Adipocyte (in vitro differentiated cells): ENCODE data around the gene RUNX2.

Experiments used
- DNase-seq: peaks from one replicate; pipeline ENCODE4 v3.0.0-alpha.2; 2015; ENCODE audit warnings: low read depth
- H3K27me3 ChIP-seq: replicated peaks from 2 replicates; pipeline ENCODE4 v1.7.0; 2013; ENCODE audit warnings: mild to moderate bottlenecking, low read length, moderate library complexity; ENCODE audit not compliant: control insufficient read depth, insufficient read depth
- H3K36me3 ChIP-seq: 2 replicates; pipeline ENCODE4 v1.7.0; 2013; ENCODE audit warnings: low read length, mild to moderate bottlenecking, moderate library complexity; ENCODE audit not compliant: control insufficient read depth, insufficient read depth, severe bottlenecking
- H3K4me1 ChIP-seq: 2 replicates; pipeline ENCODE4 v1.7.0; 2013; ENCODE audit warnings: mild to moderate bottlenecking, low read length, moderate library complexity; ENCODE audit not compliant: control insufficient read depth, insufficient read depth
- H3K4me3 ChIP-seq: 2 replicates; pipeline ENCODE4 v1.7.0; 2013; ENCODE audit warnings: mild to moderate bottlenecking, low read length, moderate library complexity
- H3K9ac ChIP-seq: 2 replicates; pipeline ENCODE4 v1.7.0; 2013; ENCODE audit warnings: mild to moderate bottlenecking, low read length, moderate library complexity
- H3K9me3 ChIP-seq: 2 replicates; pipeline ENCODE4 v1.7.0; 2013; ENCODE audit warnings: mild to moderate bottlenecking, low read length, moderate library complexity; ENCODE audit not compliant: control insufficient read depth

The RUNX2 gene

DNA sequence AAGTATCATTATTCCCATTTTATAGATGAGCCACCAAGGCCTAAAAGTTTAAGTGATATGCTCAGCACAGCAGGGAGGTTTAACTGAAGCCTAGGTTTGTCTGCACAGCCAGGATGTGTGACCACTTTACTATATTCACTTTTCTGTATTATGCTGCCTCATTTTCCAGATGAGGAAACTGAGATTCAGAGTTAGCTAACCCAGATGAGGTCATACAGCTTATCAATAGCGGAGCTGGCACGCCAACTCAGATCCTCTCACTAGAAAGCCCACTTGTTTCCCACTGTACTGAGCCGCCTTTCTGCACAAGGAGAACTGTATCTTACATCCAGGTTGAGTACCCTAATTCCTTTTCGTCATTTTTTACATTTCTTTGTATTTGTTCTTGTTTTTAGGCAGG lies 181.3 kb downstream of the RUNX2 start:
- DNase-seq: no peak
- H3K4me1 ChIP-seq: peaks cover 7% of the 10 kb centered on the region
- no peak overlapping the region for H3K4me3 ChIP-seq
- peaks cover 13% of the 10 kb centered on the region for H3K36me3 ChIP-seq
- H3K9me3 ChIP-seq: no peaks in the 10 kb centered on the region
- no peaks in the 10 kb centered on the region for H3K27me3 ChIP-seq
- H3K9ac ChIP-seq: no peak overlapping the region

DNA sequence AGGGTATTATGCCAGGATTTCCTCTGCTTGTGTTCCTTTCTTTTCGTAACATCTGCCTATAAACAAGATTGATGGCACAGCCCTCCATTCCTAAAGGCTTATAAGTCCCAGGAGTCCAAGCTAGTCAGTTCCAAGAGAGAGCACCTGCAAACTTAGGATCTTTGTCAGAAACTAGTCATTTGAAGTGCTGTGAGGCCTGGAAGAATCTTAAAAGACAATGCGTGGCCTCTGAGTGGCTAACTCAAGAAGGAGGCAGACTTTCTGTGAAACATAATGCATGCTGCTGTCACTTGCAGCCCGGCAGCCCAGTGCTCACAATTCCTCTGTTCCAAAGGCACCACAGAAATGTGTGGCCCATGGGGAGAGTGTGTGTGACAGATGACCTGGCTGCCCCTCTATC lies 184.6 kb downstream of the RUNX2 start:
- Histone ChIP-seq H3K4me3 (no peak overlapping the region), H3K4me1 (peaks cover 6% of the 10 kb centered on the region), H3K36me3 (peaks cover 13% of the 10 kb centered on the region), H3K9me3 (no peaks in the 10 kb centered on the region), H3K9ac (no peak overlapping the region), H3K27me3 (no peaks in the 10 kb centered on the region)
- no peak for DNase-seq

DNA sequence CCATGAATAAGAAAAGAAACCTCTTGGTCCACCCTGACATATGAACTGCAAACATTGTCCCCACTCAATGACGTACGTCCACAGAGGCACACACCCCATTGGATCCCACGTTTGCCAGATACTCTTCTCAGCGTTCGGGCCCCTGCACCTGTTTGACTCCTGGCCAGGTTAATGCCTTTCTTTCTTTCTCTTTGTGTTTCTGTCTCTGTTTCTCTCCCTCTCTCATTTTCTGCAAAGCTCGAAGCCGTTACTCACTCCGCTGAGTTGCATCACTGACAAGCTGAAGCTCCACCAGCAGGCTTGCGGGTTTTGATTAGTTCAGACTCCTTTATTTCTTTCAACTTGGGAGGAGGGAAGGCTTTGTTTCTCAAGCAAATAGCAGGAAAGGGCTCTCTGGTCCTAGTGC lies 185.1 kb downstream of the RUNX2 start:
- Histone ChIP-seq H3K9ac (no peak overlapping the region), H3K4me1 (peaks cover 6% of the 10 kb centered on the region), H3K4me3 (no peak overlapping the region), H3K9me3 (no peaks in the 10 kb centered on the region), H3K36me3 (peaks cover 13% of the 10 kb centered on the region), H3K27me3 (no peaks in the 10 kb centered on the region)
- no peak for DNase-seq

DNA sequence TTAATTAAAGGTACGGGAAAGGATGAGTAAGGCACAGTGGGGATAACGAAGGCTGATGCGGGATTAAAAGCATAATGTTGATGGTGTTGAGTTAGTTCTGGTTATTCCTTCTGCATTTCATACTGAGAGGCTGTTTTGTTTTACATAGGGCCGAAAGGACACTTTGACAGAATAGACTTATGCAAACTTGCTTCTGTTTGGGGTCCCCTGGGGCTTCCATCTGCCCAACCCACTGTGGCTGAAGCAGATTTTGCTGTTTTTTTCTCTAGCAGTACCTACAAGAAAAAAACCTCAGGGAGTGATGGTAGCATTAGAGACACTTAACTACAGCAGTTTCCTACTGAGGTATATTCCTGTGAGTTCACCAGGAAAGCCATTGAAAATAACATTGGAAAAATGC lies 185.7 kb downstream of the RUNX2 start:
- H3K27me3 ChIP-seq: no peaks in the 10 kb centered on the region
- H3K9me3 ChIP-seq: no peaks in the 10 kb centered on the region
- H3K9ac ChIP-seq: no peak overlapping the region
- no peak for DNase-seq
- no peak overlapping the region for H3K4me3 ChIP-seq
- peaks cover 13% of the 10 kb centered on the region for H3K36me3 ChIP-seq
- H3K4me1 ChIP-seq: peaks cover 6% of the 10 kb centered on the region

DNA sequence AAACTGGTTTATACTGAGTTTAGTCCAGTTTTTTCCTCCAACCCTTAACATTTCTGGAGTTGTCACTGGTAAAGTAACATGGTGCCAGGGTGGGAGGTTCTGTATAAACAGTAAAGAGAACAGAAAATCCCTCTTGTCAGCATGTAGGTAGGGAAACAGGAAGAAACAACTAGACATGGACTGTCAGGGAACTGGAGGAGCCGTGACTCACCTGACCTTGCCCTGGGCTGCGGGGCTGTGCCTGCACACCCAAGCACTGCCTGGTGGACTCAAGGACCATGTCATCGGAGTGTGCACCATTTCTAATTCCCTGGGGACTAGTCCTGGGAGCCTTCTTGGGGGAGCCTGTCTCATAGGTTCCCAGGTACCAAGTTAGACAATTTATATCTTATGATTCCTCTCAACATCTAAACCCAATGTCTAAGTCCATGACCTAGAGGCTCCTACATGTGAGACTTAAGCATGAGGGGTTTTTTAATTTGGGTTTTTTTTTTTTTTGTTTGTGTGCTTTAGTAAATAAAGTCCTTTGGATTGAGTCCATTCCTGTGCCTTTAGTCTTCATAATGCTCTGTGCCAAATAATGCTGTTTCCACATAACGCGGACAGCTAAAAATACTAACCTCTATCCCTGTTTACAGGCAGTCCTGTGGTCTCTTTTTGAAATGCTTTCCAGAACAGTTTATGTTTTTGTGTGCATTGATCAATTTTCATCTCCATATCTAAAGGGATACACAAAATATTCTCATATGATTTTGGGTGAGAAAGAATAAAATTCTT lies 186.5 kb downstream of the RUNX2 start:
- H3K27me3 ChIP-seq: no peaks in the 10 kb centered on the region
- no peak for DNase-seq
- H3K36me3 ChIP-seq: peaks cover 16% of the 10 kb centered on the region
- no peak overlapping the region for H3K4me3 ChIP-seq
- peaks cover 6% of the 10 kb centered on the region for H3K4me1 ChIP-seq
- no peaks in the 10 kb centered on the region for H3K9me3 ChIP-seq
- H3K9ac ChIP-seq: no peak overlapping the region

DNA sequence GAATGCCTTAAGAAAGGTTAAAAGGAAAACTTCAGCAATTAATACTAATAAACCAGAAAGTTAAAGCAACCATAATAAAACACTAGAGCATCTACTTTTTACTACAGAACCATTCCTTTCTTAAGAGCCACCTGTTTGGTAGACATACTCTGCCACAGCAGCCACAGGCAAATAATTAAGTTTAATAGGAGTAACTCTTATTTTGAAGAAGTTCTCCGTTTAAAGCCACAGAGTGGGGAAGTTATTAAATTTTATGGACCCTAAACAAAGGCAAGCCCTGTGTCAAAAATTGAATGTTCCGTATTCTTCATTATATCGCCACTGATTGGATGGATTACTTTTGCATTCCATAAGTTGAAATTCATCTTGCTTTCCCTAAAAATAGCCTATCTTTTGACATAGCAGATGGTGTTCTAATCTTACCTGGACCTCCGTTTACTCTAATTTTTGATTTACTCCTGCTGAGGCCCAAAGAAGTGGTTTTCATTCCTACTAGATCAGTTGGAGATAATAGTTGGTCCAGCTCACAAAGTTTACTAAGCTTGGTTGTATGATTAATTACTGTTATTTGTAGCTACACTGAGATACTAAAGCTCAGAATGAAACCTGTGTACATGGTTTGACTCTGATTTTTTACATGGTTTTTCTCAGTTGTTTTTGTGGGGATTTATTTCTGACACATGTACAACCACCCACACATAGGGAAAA lies 190.0 kb downstream of the RUNX2 start:
- Histone ChIP-seq H3K4me3 (no peak overlapping the region), H3K9me3 (no peaks in the 10 kb centered on the region), H3K36me3 (peaks cover 7% of the 10 kb centered on the region), H3K4me1 (peaks cover 6% of the 10 kb centered on the region), H3K27me3 (no peaks in the 10 kb centered on the region), H3K9ac (no peak overlapping the region)
- DNase-seq: no peak

DNA sequence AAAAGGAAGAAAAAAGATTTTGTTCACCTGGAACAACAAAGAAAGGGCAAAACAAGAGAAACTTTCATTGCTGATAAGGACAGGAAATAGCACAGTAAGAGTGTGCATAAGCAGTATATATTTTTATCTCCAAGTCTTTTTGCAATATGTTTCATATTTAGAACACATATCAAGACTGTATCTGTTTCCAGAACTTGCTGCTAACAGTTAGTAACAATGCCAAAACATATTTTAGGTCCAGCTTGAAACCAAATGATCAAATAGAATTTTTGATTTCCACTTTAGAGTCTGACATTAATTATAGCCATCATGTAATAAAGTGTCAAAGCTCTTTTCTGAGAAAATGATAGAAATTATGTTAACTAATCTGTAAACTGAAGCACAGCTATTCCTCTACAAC lies 193.1 kb downstream of the RUNX2 start:
- H3K9me3 ChIP-seq: no peaks in the 10 kb centered on the region
- H3K9ac ChIP-seq: no peak overlapping the region
- H3K4me1 ChIP-seq: no peaks in the 10 kb centered on the region
- peaks cover 3% of the 10 kb centered on the region for H3K36me3 ChIP-seq
- H3K4me3 ChIP-seq: no peak overlapping the region
- DNase-seq: no peak
- no peaks in the 10 kb centered on the region for H3K27me3 ChIP-seq

DNA sequence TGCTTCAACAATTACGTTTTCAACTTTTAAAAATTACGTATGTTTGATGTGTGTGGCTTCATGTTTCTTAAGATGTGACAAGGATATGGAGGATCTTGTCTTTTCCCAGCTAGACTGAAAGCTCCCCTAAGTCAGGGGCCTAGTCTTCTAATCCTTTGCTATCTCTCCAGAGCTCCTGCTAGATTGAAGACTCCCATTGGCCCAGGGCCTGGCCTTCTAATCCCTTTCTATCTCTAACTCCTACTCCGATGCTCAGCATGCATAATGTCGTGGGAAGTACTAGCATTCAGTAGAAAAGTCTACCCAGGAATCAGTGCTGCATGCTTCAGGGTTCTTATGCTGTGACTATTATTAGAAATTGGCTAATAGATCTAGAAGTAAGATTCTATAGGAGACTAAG lies 194.4 kb downstream of the RUNX2 start:
- DNase-seq: no peak
- H3K9ac ChIP-seq: no peak overlapping the region
- no peaks in the 10 kb centered on the region for H3K27me3 ChIP-seq
- no peaks in the 10 kb centered on the region for H3K9me3 ChIP-seq
- H3K4me3 ChIP-seq: no peak overlapping the region
- H3K4me1 ChIP-seq: no peaks in the 10 kb centered on the region
- peaks cover 3% of the 10 kb centered on the region for H3K36me3 ChIP-seq

DNA sequence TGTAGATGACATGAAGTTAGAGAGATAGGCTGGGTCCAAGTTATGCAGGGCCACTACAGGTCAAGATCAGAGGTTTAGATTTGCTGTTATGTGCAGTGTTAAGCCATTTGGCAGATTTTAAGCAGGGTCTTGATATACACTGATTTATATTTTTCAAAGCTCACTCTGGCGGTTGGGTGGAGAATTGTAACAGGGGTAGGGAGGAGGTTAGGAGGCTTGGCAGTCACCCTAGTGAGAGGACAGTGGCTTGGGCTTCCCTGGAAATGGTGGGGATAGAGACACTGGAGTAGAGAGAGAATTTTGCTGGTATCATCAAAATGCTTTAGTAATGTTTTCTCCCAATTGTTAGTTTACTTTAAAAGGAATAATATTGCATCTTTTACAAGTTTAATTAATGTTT lies 199.1 kb downstream of the RUNX2 start:
- no peak overlapping the region for H3K4me3 ChIP-seq
- no peaks in the 10 kb centered on the region for H3K36me3 ChIP-seq
- no peak for DNase-seq

DNA sequence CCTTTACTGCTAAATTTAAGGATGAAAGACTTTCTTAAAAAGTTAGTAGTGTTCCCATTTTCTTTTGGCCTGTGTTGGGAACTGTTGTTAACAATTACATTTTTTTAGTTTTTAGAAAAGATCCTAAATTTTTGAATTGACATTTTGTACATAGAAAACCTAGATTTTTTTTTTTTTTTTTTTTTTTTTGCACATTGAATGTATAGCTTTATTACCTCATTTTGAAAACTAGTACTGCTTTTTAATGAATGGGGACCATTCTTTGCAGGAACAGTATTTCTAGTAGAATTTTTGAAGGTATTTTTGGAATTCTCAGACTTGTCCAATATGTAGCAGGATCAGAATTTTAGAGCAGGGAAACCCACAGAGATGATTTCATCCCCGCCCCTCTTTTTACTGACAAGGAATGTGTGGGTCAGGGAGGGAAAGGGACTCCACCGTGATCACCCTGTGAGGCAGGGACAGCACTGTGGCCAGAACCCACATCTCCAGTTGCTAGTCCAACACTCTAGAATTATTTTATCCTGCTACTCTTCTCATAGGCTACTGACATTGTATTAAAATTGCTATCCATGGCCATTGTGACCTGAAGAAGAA lies 204.0 kb downstream of the RUNX2 start:
- H3K9ac ChIP-seq: no peak overlapping the region
- H3K9me3 ChIP-seq: no peaks in the 10 kb centered on the region
- no peak for DNase-seq
- no peaks in the 10 kb centered on the region for H3K27me3 ChIP-seq
- H3K4me3 ChIP-seq: no peak overlapping the region
- H3K36me3 ChIP-seq: no peaks in the 10 kb centered on the region
- H3K4me1 ChIP-seq: peaks cover 12% of the 10 kb centered on the region

More for the DNA sequence above, 199.1 kb downstream of the RUNX2 start:
- Histone ChIP-seq H3K4me1 (no peaks in the 10 kb centered on the region), H3K9ac (no peak overlapping the region), H3K27me3 (no peaks in the 10 kb centered on the region), H3K9me3 (no peaks in the 10 kb centered on the region)

DNA sequence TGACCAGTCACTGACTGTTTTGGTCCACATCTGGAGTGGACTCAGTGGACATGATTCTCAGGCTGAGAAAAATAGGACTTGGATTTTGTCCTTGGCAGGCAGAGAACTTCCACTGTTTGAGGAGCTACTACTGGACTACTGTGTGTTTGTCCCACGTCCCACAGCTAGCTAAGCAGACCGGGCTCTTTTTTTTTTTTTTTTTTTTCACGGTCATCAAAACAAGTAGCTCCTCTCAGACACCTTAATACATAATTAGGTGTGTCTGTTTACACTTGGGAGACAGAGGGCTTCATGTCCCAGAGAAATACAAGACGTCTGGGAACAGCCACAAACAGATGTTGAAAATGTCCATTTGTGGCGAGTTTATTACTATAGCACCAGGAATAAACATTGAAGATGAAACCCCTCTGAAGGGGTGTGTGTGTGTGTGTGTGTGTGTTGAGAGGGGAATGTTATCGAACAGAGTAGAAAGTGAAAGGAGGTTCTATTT lies 204.6 kb downstream of the RUNX2 start:
- Histone ChIP-seq H3K36me3 (no peaks in the 10 kb centered on the region), H3K27me3 (no peaks in the 10 kb centered on the region), H3K9me3 (no peaks in the 10 kb centered on the region), H3K9ac (peak overlapping the region; percentile 68), H3K4me3 (peak overlapping the region; percentile 74), H3K4me1 (peaks cover 12% of the 10 kb centered on the region)
- peak; percentile 42 for DNase-seq
